IMR-90 (cell line): ENCODE results near the gene ACVRL1. TPM values are rescaled to one million over a fixed set of nuclear protein-coding genes. Genes with fewer than 3 reads are reported as not detected.

Experiments
- ATAC-seq: fragments of 200-7000 bp; cut with Tn5 transposase; 2 replicates; pipeline ENCODE4 v1.9.1; 2020; ENCODE audit warnings: low read depth, mild to moderate bottlenecking, moderate library complexity
- BruUV-seq: library from RNA; stranded (reverse); fragments of 400-500 nt; replicated peaks from 2 replicates; lab custom pipeline; 2021; lab: Mats Ljungman, UMichigan
- CTCF ChIA-PET: fragments of 300-600 bp; formaldehyde crosslinking; extraction: SDS; loops from one replicate; lab custom pipeline; 2021; ENCODE audit warnings: antibody characterized with exemption; lab: Yijun Ruan, JAX
- POLR2A ChIA-PET: fragments of 300-600 bp; sonication (Branson Sonifier 250); formaldehyde crosslinking; loops from one replicate; lab custom pipeline; 2022; ENCODE audit warnings: antibody characterized with exemption; ENCODE audit not compliant: unreplicated experiment; lab: Charles Lee
- DNase-seq: peaks from one replicate; pipeline ENCODE4 v3.0.0; 2013
- H2AFZ ChIP-seq: replicated peaks from 2 replicates; pipeline ENCODE3; 2013; ENCODE audit warnings: low read length, mild to moderate bottlenecking; ENCODE audit not compliant: poor library complexity
- H2AK5ac ChIP-seq: 2 replicates; pipeline ENCODE4 v1.6.1; 2013; ENCODE audit warnings: low read depth, low read length, inconsistent platforms
- H2AK9ac ChIP-seq: replicated peaks from 2 replicates; pipeline ENCODE3; 2013; ENCODE audit warnings: mild to moderate bottlenecking, low read depth, low read length, moderate library complexity; ENCODE audit not compliant: poor library complexity
- H2BK120ac ChIP-seq: 2 replicates; pipeline ENCODE4 v1.6.1; 2013; ENCODE audit warnings: low read depth, low read length, inconsistent platforms
- H2BK15ac ChIP-seq: 3 replicates; pipeline ENCODE4 v1.6.1; 2013; ENCODE audit warnings: low read depth, low read length, inconsistent platforms
- H2BK20ac ChIP-seq: 2 replicates; pipeline ENCODE4 v1.6.1; 2013; ENCODE audit warnings: low read depth, mild to moderate bottlenecking, inconsistent platforms, low read length, moderate library complexity
- H2BK5ac ChIP-seq: 2 replicates; pipeline ENCODE4 v1.6.1; 2013; ENCODE audit warnings: mild to moderate bottlenecking, low read depth, low read length, inconsistent platforms; ENCODE audit not compliant: poor library complexity, severe bottlenecking
- H3K14ac ChIP-seq: replicated peaks from 2 replicates; pipeline ENCODE4 v1.6.1; 2013; ENCODE audit warnings: low read depth, low read length, inconsistent platforms
- H3K18ac ChIP-seq: 2 replicates; pipeline ENCODE4 v1.6.1; 2013; ENCODE audit warnings: low read depth, low read length, control low read depth
- H3K23ac ChIP-seq: 2 replicates; pipeline ENCODE4 v1.6.1; 2013; ENCODE audit warnings: low read depth, low read length, inconsistent platforms
- H3K27ac ChIP-seq: 2 replicates; pipeline ENCODE4 v1.5.1; 2013; ENCODE audit warnings: mild to moderate bottlenecking, control low read depth, low read length; ENCODE audit not compliant: insufficient read depth
- H3K27me3 ChIP-seq: 2 replicates; pipeline ENCODE4 v1.6.1; 2013; ENCODE audit warnings: low read length; ENCODE audit not compliant: control insufficient read depth, insufficient read depth
- H3K36me3 ChIP-seq: 2 replicates; pipeline ENCODE4 v1.6.1; 2013; ENCODE audit warnings: low read length, mixed read lengths; ENCODE audit not compliant: control insufficient read depth, insufficient read depth
- H3K4ac ChIP-seq: 2 replicates; pipeline ENCODE4 v1.6.1; 2013; ENCODE audit warnings: low read depth, low read length, inconsistent platforms
- H3K4me1 ChIP-seq: 2 replicates; pipeline ENCODE4 v1.6.1; 2013; ENCODE audit warnings: low read length, mixed read lengths; ENCODE audit not compliant: control insufficient read depth, insufficient read depth
- H3K4me2 ChIP-seq: 2 replicates; pipeline ENCODE4 v1.6.1; 2013; ENCODE audit warnings: low read depth, mild to moderate bottlenecking, control low read depth, low read length, moderate library complexity
- H3K4me3 ChIP-seq: 2 replicates; pipeline ENCODE4 v1.5.1; 2013; ENCODE audit warnings: low read depth, mild to moderate bottlenecking, control low read depth, low read length, moderate library complexity; ENCODE audit not compliant: insufficient read depth
- H3K56ac ChIP-seq: 2 replicates; pipeline ENCODE4 v1.6.1; 2013; ENCODE audit warnings: low read length, inconsistent platforms; ENCODE audit not compliant: insufficient read depth; ENCODE audit errors: extremely low read depth
- H3K79me1 ChIP-seq, 2 experiments: 2 replicates each; pipeline ENCODE4 v1.6.1; 2013; ENCODE audit warnings: low read length in 2 of 2, inconsistent platforms in 1 of 2, low read depth in 1 of 2
- H3K9ac ChIP-seq: 2 replicates; pipeline ENCODE4 v1.6.1; 2013; ENCODE audit warnings: low read depth, low read length, control low read depth
- H3K9me1 ChIP-seq: 2 replicates; pipeline ENCODE4 v1.6.1; 2013; ENCODE audit warnings: low read length, inconsistent platforms; ENCODE audit not compliant: insufficient read depth
- H3K9me3 ChIP-seq: 2 replicates; pipeline ENCODE4 v1.6.1; 2013; ENCODE audit warnings: low read length; ENCODE audit not compliant: control insufficient read depth, insufficient read depth
- H4K20me1 ChIP-seq: 2 replicates; pipeline ENCODE4 v1.6.1; 2013; ENCODE audit warnings: low read length, inconsistent platforms; ENCODE audit not compliant: insufficient read depth
- H4K5ac ChIP-seq: 2 replicates; pipeline ENCODE4 v1.6.1; 2013; ENCODE audit warnings: mild to moderate bottlenecking, low read depth, low read length, control low read depth
- H4K8ac ChIP-seq, 2 experiments: 2 replicates each; pipeline ENCODE4 v1.6.1; 2013; ENCODE audit warnings: low read depth in 2 of 2, low read length in 2 of 2, control low read depth in 1 of 2, inconsistent platforms in 1 of 2
- H4K91ac ChIP-seq: 2 replicates; pipeline ENCODE4 v1.6.1; 2013; ENCODE audit warnings: low read depth, low read length, inconsistent platforms; ENCODE audit not compliant: insufficient read depth
- BHLHE40 ChIP-seq: fragments of 150-350 bp; IDR thresholded peaks from 2 replicates; pipeline ENCODE4 v1.6.1; 2016; ENCODE audit warnings: mild to moderate bottlenecking, low read depth, low read length
- CEBPB ChIP-seq: IDR thresholded peaks from 2 replicates; pipeline ENCODE4 v1.6.1; 2012; ENCODE audit warnings: low read depth, low read length, improper control_type of control experiment
- FOS ChIP-seq: fragments of 150-350 bp; IDR thresholded peaks from 2 replicates; pipeline ENCODE4 v1.6.1; 2016; ENCODE audit warnings: low read depth, low read length
- MAFK ChIP-seq: IDR thresholded peaks from 2 replicates; pipeline ENCODE4 v1.6.1; 2012; ENCODE audit warnings: low read depth, low read length, improper control_type of control experiment
- MAZ ChIP-seq: IDR thresholded peaks from 2 replicates; pipeline ENCODE4 v1.6.1; 2012; ENCODE audit warnings: low read depth, mild to moderate bottlenecking, low read length, improper control_type of control experiment, moderate library complexity, borderline replicate concordance
- MXI1 ChIP-seq: IDR thresholded peaks from 2 replicates; pipeline ENCODE4 v1.6.1; 2012; ENCODE audit warnings: low read depth, mild to moderate bottlenecking, low read length, moderate library complexity, borderline replicate concordance
- NFE2L2 ChIP-seq: fragments of 150-350 bp; IDR thresholded peaks from 2 replicates; pipeline ENCODE4 v1.6.1; 2016; ENCODE audit warnings: low read depth, mild to moderate bottlenecking, low read length
- RAD21 ChIP-seq: IDR thresholded peaks from 2 replicates; pipeline ENCODE4 v1.6.1; 2012; ENCODE audit warnings: low read length, improper control_type of control experiment
- RCOR1 ChIP-seq: IDR thresholded peaks from 2 replicates; pipeline ENCODE4 v1.6.1; 2012; ENCODE audit warnings: mild to moderate bottlenecking, low read length, improper control_type of control experiment; ENCODE audit not compliant: insufficient replicate concordance
- RFX5 ChIP-seq: IDR thresholded peaks from 2 replicates; pipeline ENCODE4 v1.8.0; 2012; ENCODE audit warnings: low read depth, mild to moderate bottlenecking, low read length, moderate library complexity
- SMC3 ChIP-seq: fragments of 150-350 bp; IDR thresholded peaks from 2 replicates; pipeline ENCODE4 v1.6.1; 2016; ENCODE audit warnings: low read depth, mild to moderate bottlenecking, antibody characterized with exemption, low read length, moderate library complexity
- WGBS, 2 experiments: methylation state at CpG; one replicate each; pipeline versions ENCODE4 v1.1.5 to v1.1.7; 2013; ENCODE audit warnings: missing lambda C conversion rate in 2 of 2; ENCODE audit not compliant: insufficient read length in 1 of 2; ENCODE audit errors: extremely low coverage in 2 of 2; 5-methylcytosine and 5-hydroxymethylcytosine counted together
- dilution Hi-C: fragments of 300-500 bp; cut with HindIII; formaldehyde crosslinking; loops from one replicate; pipeline ENCODE4 v1.14.3; 2018; ENCODE audit warnings: low sequenced_read_pairs; ENCODE audit not compliant: unreplicated experiment
- in situ Hi-C: fragments of 300-500 bp; cut with MboI; formaldehyde crosslinking; loops from 3 replicates; pipeline ENCODE4 v1.14.3; 2019; ENCODE audit warnings: low sequenced_read_pairs, inconsistent platforms, mixed read lengths
- intact Hi-C: fragments of 100-400 bp; cut with micrococcal nuclease; formaldehyde crosslinking; loops from 2 replicates; pipeline ENCODE4 v1.10.0; 2022
- polyA plus RNA-seq, 3 experiments: library from polyadenylated mRNA; depleted of rRNA; stranded (reverse); fragments of >200 nt; gene quantifications; 2 replicates each; pipeline ENCODE4 v1.2.3, GENCODE V29; 2012; ENCODE audit warnings: low replicate concordance in 1 of 3
- total RNA-seq: library from RNA; depleted of rRNA; stranded (reverse); fragments of >200 nt; gene quantifications from 2 replicates; pipeline ENCODE4 v1.2.3, GENCODE V29; 2012
- TF ChIP-seq, protein P1 (sequence below): conservative IDR thresholded peaks from 2 replicates; pipeline ENCODE4 v1.5.1; 2012; ENCODE audit warnings: mild to moderate bottlenecking, low read depth, low read length, improper control_type of control experiment
- TF ChIP-seq, protein P2 (sequence below): fragments of 150-350 bp; IDR thresholded peaks from 2 replicates; pipeline ENCODE4 v1.6.1; 2016; ENCODE audit warnings: low read depth, mild to moderate bottlenecking, low read length, moderate library complexity, borderline replicate concordance

ACVRL1 gene
- total and polyA plus RNA-seq, 2 of the 4 experiments (the other 2 are of a cell fraction), result 6.4 to 7.5 TPM

DNA sequence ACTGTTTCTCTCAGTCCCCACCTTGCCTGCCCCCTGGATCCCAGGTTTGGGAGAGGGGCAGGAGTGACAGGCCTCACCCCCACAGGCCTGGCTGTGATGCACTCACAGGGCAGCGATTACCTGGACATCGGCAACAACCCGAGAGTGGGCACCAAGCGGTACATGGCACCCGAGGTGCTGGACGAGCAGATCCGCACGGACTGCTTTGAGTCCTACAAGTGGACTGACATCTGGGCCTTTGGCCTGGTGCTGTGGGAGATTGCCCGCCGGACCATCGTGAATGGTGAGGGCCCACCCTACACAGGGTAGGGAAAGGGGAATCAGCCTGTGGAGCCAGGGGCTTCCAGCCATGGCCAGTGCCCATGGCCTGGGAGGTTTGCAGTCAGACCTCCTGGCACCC lies 8.6 kb downstream of the ACVRL1 start:
- H3K36me3 ChIP-seq, result peaks cover 8% of the 10 kb centered on the region; the same call in 1 of the 2 replicates
- H3K79me1 ChIP-seq, result peaks cover 0 to 20% of the 10 kb centered on the region in 2 experiments; a peak in 2 of 4 replicates
- H2BK120ac ChIP-seq, result no peak overlapping the region
- POLR2A ChIA-PET, result no interaction called here
- no peak overlapping the region for H3K9ac ChIP-seq
- no peak overlapping the region for H3K27ac ChIP-seq
- no peak for DNase-seq
- TF ChIP-seq MAZ, result no peak
- TF ChIP-seq, protein P1, sequence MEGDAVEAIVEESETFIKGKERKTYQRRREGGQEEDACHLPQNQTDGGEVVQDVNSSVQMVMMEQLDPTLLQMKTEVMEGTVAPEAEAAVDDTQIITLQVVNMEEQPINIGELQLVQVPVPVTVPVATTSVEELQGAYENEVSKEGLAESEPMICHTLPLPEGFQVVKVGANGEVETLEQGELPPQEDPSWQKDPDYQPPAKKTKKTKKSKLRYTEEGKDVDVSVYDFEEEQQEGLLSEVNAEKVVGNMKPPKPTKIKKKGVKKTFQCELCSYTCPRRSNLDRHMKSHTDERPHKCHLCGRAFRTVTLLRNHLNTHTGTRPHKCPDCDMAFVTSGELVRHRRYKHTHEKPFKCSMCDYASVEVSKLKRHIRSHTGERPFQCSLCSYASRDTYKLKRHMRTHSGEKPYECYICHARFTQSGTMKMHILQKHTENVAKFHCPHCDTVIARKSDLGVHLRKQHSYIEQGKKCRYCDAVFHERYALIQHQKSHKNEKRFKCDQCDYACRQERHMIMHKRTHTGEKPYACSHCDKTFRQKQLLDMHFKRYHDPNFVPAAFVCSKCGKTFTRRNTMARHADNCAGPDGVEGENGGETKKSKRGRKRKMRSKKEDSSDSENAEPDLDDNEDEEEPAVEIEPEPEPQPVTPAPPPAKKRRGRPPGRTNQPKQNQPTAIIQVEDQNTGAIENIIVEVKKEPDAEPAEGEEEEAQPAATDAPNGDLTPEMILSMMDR, result no peak
- TF ChIP-seq CEBPB, result no peak
- TF ChIP-seq NFE2L2, result no peak
- no peak for TF ChIP-seq SMC3
- TF ChIP-seq, protein P2, sequence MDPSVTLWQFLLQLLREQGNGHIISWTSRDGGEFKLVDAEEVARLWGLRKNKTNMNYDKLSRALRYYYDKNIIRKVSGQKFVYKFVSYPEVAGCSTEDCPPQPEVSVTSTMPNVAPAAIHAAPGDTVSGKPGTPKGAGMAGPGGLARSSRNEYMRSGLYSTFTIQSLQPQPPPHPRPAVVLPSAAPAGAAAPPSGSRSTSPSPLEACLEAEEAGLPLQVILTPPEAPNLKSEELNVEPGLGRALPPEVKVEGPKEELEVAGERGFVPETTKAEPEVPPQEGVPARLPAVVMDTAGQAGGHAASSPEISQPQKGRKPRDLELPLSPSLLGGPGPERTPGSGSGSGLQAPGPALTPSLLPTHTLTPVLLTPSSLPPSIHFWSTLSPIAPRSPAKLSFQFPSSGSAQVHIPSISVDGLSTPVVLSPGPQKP, result no peak
- no peak for TF ChIP-seq RCOR1
- no peak for TF ChIP-seq MXI1
- no peak for TF ChIP-seq BHLHE40
- TF ChIP-seq MAFK, result no peak
- no peak for TF ChIP-seq FOS
- no peak for TF ChIP-seq RAD21
- no peak for TF ChIP-seq RFX5
- peaks cover 31% of the 10 kb centered on the region for H3K9me1 ChIP-seq
- H2BK15ac ChIP-seq, result no peak overlapping the region
- no peak overlapping the region for H2BK20ac ChIP-seq
- WGBS, 2 experiments, result no CpG with 5 or more reads among the region's 11 CpGs
- H3K27me3 ChIP-seq, result no peaks in the 10 kb centered on the region
- no peak overlapping the region for H2BK5ac ChIP-seq
- no peak overlapping the region for H3K56ac ChIP-seq
- CTCF ChIA-PET, result no interaction called here
- no peak overlapping the region for H3K4me3 ChIP-seq
- peaks cover 31% of the 10 kb centered on the region for H3K4me1 ChIP-seq
- no peak overlapping the region for H2AK5ac ChIP-seq
- ATAC-seq, result no peak
- dilution Hi-C loops (no loop called here), in situ Hi-C loops (no loop called here), intact Hi-C loops (no loop called here)
- no peaks in the 10 kb centered on the region for H4K20me1 ChIP-seq
- no peak overlapping the region for H2AFZ ChIP-seq
- no peak overlapping the region for H4K91ac ChIP-seq
- H3K14ac ChIP-seq, result no peak overlapping the region
- no TSS peak for BruUV-seq
- no peaks in the 10 kb centered on the region for H3K9me3 ChIP-seq
- no peak overlapping the region for H2AK9ac ChIP-seq
- no peak overlapping the region for H4K5ac ChIP-seq
- H3K18ac ChIP-seq, result no peak overlapping the region
- no peak overlapping the region for H3K4me2 ChIP-seq
- no peak overlapping the region for H3K23ac ChIP-seq
- H3K4ac ChIP-seq, result no peak overlapping the region
- no peak overlapping the region for H4K8ac ChIP-seq
